Urinary bladder (tissue), 4 donors: ENCODE results near the gene DUSP6. TPM values are rescaled to one million over a fixed set of nuclear protein-coding genes. Genes with fewer than 3 reads are reported as not detected.

ENCODE experiments used
- DNase-seq: peaks from one replicate; pipeline ENCODE4 v3.0.0-alpha.2; 2015; ENCODE audit errors: extremely low spot score
- H3K27ac ChIP-seq: one replicate; pipeline ENCODE4 v1.5.1; 2013; ENCODE audit warnings: low read depth, mild to moderate bottlenecking, moderate library complexity
- H3K36me3 ChIP-seq: one replicate; pipeline ENCODE4 v1.6.1; 2013; ENCODE audit warnings: mild to moderate bottlenecking, moderate library complexity; ENCODE audit not compliant: insufficient read depth
- H3K4me1 ChIP-seq: one replicate; pipeline ENCODE4 v1.6.1; 2013; ENCODE audit warnings: mild to moderate bottlenecking, moderate library complexity; ENCODE audit not compliant: insufficient read depth
- H3K4me3 ChIP-seq: one replicate; pipeline ENCODE4 v1.5.1; 2013; ENCODE audit warnings: low read depth, low read length
- WGBS: extraction: QIAGEN DNeasy Blood & Tissue Kit; methylation state at CpG from one replicate; pipeline ENCODE4 v1.1.7; 2013; 5-methylcytosine and 5-hydroxymethylcytosine counted together
- polyA plus RNA-seq: library from polyadenylated mRNA; stranded (reverse); fragments of 200-250 nt; gene quantifications from one replicate; pipeline ENCODE4 v1.2.3, GENCODE V29; 2013
- total RNA-seq: library from RNA; depleted of rRNA; stranded (reverse); fragments of >200 nt; gene quantifications from one replicate; pipeline ENCODE4 v1.2.3, GENCODE V29; 2014
- donor health status: healthy with polysubstance abuse.
- donor health status: healthy.

Gene DUSP6
- total and polyA plus RNA-seq, 2 donors = 66.1 to 77.1 TPM

DNA sequence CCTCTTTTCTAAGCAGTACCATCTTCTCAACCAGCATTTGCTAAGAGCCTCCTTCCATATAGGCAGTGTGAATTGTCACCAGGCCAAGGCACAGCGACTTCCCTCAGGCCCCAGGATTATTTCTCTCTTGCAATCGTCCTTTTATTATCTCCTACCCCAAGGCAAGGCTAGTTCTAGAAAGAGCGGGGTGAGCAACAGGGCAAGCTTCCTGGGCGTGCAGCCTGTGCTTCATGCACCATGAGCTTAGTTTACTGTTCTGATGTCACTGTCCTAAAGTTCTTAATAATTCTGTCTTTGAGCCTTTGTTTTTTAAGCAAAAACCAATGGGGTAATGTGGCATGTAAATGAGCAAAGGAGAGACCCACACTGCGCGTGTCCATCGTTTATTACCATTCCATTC, 27.9 kb downstream of the DUSP6 start:
- Histone ChIP-seq H3K27ac (no peak overlapping the region), H3K36me3 (no peaks in the 10 kb centered on the region), H3K4me3 (no peak overlapping the region), H3K4me1 (no peaks in the 10 kb centered on the region)
- 84% methylated on average over 7 of the region's 7 CpGs for WGBS
- DNase-seq = no peak

DNA sequence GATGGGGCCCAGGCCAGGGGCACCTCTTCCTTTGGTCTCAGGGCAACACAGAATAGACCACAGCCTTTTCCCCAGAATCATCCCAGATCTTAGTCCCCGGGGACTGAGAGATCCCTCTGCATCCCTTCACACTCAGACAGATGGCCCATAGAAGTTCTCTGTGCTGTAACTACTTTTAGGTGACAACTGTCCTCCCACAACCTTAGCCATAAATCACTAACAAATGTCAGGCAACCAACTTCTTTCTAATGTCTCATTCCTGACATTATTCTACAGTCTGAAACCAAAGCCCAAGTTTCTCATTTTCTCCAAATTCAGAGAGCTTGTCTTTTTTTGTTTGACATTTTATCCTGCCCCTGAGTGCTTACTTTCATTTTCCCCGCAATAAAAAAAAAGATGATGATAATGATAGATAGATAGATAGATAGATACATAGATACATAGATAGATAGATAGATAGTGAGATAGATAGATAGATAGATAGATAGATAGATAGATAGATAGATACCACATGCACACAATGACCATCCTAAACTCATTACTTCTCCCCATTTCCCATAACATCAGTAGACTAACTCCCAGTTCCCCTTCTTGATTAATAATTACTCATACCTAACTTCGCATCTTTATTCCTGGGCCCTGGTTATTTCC, 28.6 kb downstream of the DUSP6 start:
- Histone ChIP-seq H3K4me3 (no peak overlapping the region), H3K36me3 (no peaks in the 10 kb centered on the region), H3K4me1 (no peaks in the 10 kb centered on the region), H3K27ac (no peak overlapping the region)
- whole genome bisulfite sequencing = 88% methylated on average over 3 of the region's 3 CpGs
- DNase-seq = no peak

DNA sequence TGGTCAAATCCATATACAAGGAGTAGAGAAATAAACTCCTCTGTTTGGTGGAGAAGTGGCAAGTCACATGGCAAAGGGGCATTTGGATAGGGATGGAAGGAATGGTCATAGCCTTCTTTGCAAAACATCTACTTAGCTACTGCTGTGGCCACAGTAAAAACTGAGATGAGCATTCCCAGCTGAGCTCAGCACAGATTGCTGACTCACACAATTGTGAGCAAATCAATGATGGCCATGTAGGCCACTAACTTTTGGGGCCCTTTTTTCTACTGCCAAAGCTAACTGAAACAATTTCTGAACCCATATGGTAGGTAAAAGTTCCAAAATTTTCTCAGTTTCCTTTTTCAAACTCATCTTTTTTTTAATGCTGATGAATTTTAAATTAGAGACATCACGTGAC, 31.6 kb downstream of the DUSP6 start:
- 96% methylated on average over 1 of the region's 1 CpG for WGBS
- no peak for DNase-seq

DNA sequence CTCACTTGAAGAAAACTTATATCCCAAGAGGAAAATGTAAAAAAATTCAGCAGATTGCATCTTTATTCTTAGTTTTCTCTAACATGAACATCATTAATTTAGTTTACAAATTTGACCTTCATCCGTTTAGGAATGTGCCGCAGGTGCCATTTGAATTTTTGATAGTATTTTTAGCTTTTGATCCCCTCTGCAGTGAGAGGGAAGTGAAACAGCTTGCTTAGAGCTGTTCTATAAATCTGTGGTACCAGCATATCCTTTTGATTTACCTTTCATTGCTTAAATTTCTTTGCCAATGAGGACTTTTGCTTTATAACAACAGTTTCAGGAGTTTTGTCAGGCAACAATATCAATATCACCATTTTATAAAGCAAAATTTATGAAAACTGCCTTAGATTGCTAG, 32.7 kb downstream of the DUSP6 start:
- Histone ChIP-seq H3K4me3 (no peak overlapping the region), H3K4me1 (no peaks in the 10 kb centered on the region), H3K27ac (no peak overlapping the region), H3K36me3 (no peaks in the 10 kb centered on the region)
- DNase-seq = no peak
- 76% methylated on average over 2 of the region's 2 CpGs for whole genome bisulfite sequencing

More for the DNA sequence above, 31.6 kb downstream of the DUSP6 start:
- Histone ChIP-seq H3K4me3 (no peak overlapping the region), H3K36me3 (no peaks in the 10 kb centered on the region), H3K27ac (no peak overlapping the region), H3K4me1 (no peaks in the 10 kb centered on the region)

DNA sequence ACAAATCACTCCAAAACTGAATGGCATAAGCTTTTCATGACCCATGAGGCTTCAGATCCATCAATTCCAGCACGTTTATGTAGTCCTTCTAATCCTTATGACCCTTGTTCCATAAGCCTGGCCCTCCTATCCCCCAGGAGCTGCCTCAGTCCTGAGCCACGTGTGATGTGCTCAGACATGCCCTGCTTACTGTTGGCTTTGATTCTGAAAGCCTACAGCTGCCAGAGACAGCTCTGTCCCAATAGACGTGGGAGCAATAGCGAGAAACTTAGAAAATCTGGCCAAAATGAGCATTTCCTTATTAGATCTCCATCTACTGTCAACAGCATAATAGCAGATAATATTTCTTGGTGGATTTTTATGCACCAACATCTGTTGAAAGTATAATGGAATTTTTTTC, 33.2 kb downstream of the DUSP6 start:
- no peak overlapping the region for H3K27ac ChIP-seq
- no peak for DNase-seq
- no peak overlapping the region for H3K4me3 ChIP-seq

DNA sequence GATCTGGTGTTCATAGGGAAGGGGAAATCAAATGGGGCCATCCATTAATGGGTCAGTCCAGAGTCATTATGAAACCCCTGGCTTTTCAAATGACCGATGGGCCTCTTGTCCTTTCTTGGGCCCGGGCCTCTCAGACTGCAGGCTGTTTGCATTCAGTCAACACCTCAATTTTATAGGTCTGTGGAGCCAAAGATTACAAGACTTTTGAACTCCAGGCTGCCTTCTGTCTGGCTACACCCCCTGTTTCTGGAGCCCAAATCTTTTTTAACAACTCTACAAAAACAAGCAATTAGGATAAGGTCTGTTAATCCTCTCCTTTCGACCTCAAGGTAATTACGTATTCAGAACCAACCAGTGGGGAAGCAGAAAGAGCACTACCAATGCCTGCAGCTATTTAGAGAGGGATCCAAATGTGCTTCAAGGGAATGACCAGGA, 35.6 kb downstream of the DUSP6 start:
- Histone ChIP-seq H3K27ac (no peak overlapping the region), H3K4me1 (no peaks in the 10 kb centered on the region), H3K4me3 (no peak overlapping the region), H3K36me3 (no peaks in the 10 kb centered on the region)
- DNase-seq = no peak
- WGBS = 37% methylated on average over 4 of the region's 4 CpGs

More for the DNA sequence above, 33.2 kb downstream of the DUSP6 start:
- no peaks in the 10 kb centered on the region for H3K4me1 ChIP-seq
- H3K36me3 ChIP-seq = no peaks in the 10 kb centered on the region
- WGBS = 57% methylated on average over 4 of the region's 4 CpGs

DNA sequence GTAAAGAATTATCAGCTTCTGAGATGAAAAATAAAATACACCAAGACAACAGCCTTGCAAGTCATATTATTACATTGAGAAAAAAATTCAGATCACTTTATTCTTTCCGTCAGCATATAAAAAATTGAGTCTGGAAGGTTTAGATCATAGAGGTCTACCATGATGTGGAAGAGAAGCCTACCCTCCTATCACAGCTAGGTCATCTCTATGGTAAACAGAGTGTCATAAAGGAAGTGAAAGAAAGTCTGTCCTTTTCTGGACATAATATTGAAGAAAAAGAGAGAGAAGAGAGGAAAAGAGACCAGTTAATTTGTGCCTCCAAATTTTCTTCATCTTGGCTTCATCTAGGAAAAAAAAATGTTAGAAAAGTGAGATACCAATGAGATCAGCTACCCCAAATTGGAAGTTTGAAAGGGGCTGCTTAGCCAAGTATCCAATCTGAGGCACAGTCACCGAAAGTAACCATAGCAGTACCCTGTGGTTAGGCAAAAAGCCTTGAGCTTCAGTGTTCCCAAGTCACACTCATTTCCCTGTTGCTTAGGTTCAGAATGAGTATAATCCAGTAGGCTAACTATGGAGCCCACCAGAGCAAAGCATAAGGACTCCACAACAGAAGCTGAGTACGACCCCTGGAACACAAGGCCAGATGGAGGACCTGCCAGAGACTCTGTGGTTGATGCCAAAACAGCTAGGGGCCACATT, 38.1 kb downstream of the DUSP6 start:
- Histone ChIP-seq H3K27ac (no peak overlapping the region), H3K4me3 (no peak overlapping the region), H3K36me3 (no peaks in the 10 kb centered on the region), H3K4me1 (no peaks in the 10 kb centered on the region)
- DNase-seq = no peak
- WGBS = 98% methylated on average over 3 of the region's 3 CpGs

DNA sequence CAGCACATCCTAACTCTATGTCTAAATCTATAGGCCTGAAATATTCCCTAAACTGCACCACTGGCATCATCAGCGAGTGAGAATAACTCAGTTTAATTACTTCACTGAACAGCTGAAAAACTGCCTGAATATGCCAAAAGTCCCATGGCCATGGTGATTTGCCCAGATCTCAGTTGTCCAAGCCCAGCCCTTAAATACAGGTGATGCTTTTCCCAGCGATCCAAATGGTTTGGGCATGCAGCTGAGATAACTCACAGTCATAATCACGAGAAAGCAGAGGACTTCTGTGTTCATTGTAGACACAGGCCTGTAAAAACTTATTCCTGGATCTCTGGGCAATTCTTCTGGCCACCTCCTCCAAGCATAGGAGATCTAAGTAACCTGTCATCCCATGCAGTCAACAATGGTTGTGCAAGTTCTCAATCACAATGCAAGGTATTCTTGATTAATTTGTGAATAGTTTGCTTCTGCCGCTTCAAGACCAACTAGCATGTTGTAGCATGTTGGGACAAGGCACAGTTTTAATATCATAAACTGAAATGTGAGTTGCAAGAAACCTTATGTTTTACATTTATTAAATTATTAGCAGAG, 40.5 kb downstream of the DUSP6 start:
- DNase-seq = no peak
- 92% methylated on average over 4 of the region's 4 CpGs for WGBS
- Histone ChIP-seq H3K36me3 (no peaks in the 10 kb centered on the region), H3K27ac (no peak overlapping the region), H3K4me3 (no peak overlapping the region), H3K4me1 (no peaks in the 10 kb centered on the region)

DNA sequence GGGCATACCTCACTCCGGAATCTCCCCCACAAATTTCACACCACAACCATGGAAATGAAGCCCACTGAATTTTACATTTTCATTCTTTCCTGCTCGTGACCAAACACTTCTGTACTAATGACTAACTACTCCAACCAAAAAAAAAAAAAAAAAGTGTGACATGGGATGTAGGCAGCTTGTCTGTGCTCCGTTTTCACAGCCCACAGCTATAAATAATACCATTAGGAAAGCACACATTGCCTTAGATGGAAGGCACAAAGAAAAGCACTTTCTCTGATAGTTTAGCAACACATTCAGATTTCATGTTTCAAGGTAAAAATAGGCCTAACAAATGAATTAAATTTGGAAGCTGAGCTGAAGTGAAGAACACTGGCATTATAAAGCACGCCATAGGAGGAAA, 42.5 kb downstream of the DUSP6 start:
- no peaks in the 10 kb centered on the region for H3K36me3 ChIP-seq
- 69% methylated on average over 4 of the region's 4 CpGs for WGBS
- no peak overlapping the region for H3K4me3 ChIP-seq
- no peak overlapping the region for H3K27ac ChIP-seq
- H3K4me1 ChIP-seq = no peaks in the 10 kb centered on the region
- DNase-seq = no peak

DNA sequence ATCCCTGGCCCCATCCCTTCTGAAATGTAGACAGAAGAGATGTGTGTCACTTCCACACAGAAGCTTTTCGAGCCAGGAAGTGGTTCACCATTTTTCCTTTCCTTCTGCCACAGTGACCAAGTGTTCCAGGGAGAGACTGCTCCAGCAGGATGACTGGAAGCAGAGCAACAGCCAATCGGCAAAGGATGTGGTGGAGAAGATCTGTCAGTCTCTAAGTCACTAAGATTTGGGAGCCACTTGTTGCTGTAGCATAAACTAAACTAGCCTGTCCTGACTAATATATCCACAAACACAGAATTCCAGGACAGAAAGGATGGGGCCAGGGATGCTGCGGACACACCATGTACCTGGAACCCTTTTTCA, 42.9 kb downstream of the DUSP6 start:
- WGBS = 87% methylated on average over 3 of the region's 3 CpGs
- DNase-seq = no peak
- no peak overlapping the region for H3K4me3 ChIP-seq
- H3K27ac ChIP-seq = no peak overlapping the region
- no peaks in the 10 kb centered on the region for H3K36me3 ChIP-seq
- no peaks in the 10 kb centered on the region for H3K4me1 ChIP-seq

DNA sequence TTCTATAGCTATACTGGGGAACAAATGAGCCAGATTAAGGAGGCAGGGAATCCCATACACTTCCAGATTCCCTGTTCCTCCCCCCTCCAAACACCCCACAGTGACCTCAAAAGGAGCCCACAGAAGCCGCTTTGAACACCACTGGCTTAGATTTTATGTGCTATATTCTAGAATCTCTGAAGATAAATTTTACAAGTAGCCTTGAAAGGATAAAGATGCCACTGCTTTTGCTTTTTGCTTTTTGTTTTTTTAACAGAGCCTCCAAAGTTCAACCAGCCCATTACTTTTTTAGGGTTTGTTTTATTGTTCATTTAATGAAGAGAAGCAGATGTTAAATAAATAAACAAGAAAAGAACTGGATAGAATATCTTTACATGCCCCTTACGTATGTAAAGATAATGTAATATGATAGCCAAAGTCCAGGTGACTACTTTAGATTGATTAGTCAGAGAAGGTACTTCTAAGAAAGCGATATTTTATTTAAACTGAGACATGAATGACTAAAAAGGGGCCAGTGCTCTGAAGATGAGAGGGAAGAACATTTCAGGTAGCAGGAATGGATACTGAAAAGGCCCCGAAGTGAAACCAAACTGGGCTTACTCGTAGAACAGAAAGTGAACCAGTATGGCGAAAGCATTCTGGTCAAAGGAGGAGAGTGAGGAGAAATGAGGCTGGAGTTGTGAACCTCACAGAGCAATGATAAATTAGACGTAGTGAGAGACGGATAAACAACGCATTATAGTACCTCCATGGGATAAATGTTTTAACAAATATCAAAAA, 44.6 kb downstream of the DUSP6 start:
- Histone ChIP-seq H3K36me3 (no peaks in the 10 kb centered on the region), H3K4me1 (no peaks in the 10 kb centered on the region), H3K4me3 (no peak overlapping the region), H3K27ac (no peak overlapping the region)
- no peak for DNase-seq
- 87% methylated on average over 9 of the region's 9 CpGs for WGBS

DNA sequence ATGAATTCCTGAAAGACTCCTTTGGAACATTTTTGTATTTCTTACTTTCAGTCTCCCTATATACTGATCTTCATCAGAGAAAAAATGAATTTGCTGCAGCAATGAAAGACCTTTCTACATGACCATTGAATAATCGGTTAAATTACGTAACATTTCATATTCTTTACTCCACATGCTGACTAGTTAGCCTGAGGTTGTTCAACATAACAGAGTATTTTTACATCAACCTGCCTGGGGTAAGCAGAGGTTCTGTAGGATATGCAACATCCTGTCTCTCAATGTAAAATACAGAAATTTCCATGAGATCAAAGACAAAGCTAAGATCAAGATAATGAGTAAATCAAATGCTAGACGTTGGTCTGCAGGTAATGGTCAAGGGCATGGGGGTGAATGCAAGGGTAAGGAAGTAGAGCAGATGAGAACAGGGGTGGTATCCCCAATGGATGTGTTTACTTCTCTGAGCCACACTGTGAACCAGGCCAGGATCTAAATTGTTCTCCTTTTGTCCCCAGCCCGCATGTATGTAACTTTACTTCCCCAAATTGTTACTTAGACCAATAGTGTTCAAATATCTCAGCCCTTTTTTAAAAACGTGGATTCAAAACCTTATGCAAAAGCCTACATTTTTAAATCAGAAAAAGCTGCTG, 45.4 kb downstream of the DUSP6 start:
- WGBS = 75% methylated on average over 5 of the region's 5 CpGs
- Histone ChIP-seq H3K4me3 (no peak overlapping the region), H3K27ac (no peak overlapping the region), H3K4me1 (no peaks in the 10 kb centered on the region), H3K36me3 (no peaks in the 10 kb centered on the region)
- DNase-seq = no peak

DNA sequence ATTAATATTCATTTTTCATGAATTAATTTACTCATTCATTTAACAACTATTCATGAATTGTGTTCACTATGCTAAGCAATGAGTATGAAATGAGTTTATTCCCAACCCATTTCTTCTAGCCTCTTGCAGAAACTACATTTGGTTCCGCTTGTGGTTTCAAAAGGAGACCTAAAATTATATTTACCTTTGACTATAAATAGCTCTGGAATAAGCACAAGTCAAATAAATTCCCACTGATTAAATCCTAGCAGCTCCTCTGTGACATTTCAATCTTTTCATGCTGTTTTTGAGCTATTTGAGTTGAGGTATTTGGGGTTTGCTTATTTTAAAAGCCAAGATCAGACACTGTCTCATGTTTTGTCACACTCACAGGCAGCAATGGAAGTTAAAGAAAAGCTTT, 46.9 kb downstream of the DUSP6 start:
- DNase-seq = no peak
- Histone ChIP-seq H3K27ac (no peak overlapping the region), H3K36me3 (no peaks in the 10 kb centered on the region), H3K4me3 (no peak overlapping the region), H3K4me1 (no peaks in the 10 kb centered on the region)
- WGBS = 74% methylated on average over 1 of the region's 1 CpG
